Upper lobe of left lung (tissue), 6 donors: Measurements from ENCODE around the gene SFT2D2. TPM values are rescaled to one million over a fixed set of nuclear protein-coding genes. Genes with fewer than 3 reads are reported as not detected.

Experiments used
- ATAC-seq, 2 donors: fragments of 200-7000 bp; cut with Tn5 transposase; one replicate each; pipeline ENCODE4 v1.9.1; 2022; ENCODE audit warnings: mild to moderate bottlenecking in 2 of 2, moderate library complexity in 2 of 2; ENCODE audit not compliant: low FRiP score in 2 of 2
- DNase-seq, 2 donors: peaks; one replicate each; pipeline ENCODE4 v3.0.0-alpha.2; 2019 to 2020
- H3K27ac ChIP-seq, 4 donors: fragments of 200-600 bp; sonication (generic); one replicate each; pipeline ENCODE4 v1.5.1; 2016 to 2019
- H3K27me3 ChIP-seq, 4 donors: fragments of 200-600 bp; sonication (generic); one replicate each; pipeline ENCODE4 v1.5.1; 2017 to 2019
- H3K36me3 ChIP-seq, 4 donors: fragments of 200-600 bp; sonication (generic); one replicate each; pipeline ENCODE4 v1.5.1; 2016 to 2019
- H3K4me1 ChIP-seq, 4 donors: fragments of 200-600 bp; sonication (generic); one replicate each; pipeline ENCODE4 v1.5.1; 2018 to 2019
- H3K4me3 ChIP-seq, 4 donors: fragments of 200-600 bp; sonication (generic); one replicate each; pipeline ENCODE4 v1.5.1; 2017 to 2019; ENCODE audit warnings: mild to moderate bottlenecking in 2 of 4, moderate library complexity in 1 of 4
- H3K9me3 ChIP-seq, 4 donors: fragments of 200-600 bp; sonication (generic); one replicate each; pipeline ENCODE4 v1.5.1; 2018 to 2019
- EP300 ChIP-seq, 4 donors: sonication (generic); formaldehyde crosslinking; IDR thresholded peaks; one replicate each; pipeline ENCODE4 v1.5.1; 2017; ENCODE audit warnings: antibody characterized with exemption in 4 of 4, control low read depth in 2 of 4
- POLR2A ChIP-seq, 4 donors: fragments of 450-650 bp; IDR thresholded peaks; one replicate each; pipeline ENCODE4 v1.5.1; 2016 to 2017; ENCODE audit warnings: antibody characterized with exemption in 4 of 4, mild to moderate bottlenecking in 2 of 4
- POLR2AphosphoS5 ChIP-seq, 2 donors: sonication (generic); formaldehyde crosslinking; IDR thresholded peaks; one replicate each; pipeline ENCODE4 v1.5.1; 2017; ENCODE audit warnings: antibody characterized with exemption in 2 of 2
- WGBS, 2 donors: methylation state at CpG; one replicate each; pipeline ENCODE4 v1.1.5; 2017 to 2018; 5-methylcytosine and 5-hydroxymethylcytosine counted together
- small RNA-seq, 4 donors: library from RNA; depleted of rRNA; stranded (forward); fragments of <200 nt; gene quantifications; one replicate each; pipeline ENCODE3, GENCODE V24; 2016
- total RNA-seq, 6 donors: library from RNA; depleted of rRNA in 4 of 6; stranded (reverse); fragments of >200 nt in 4 of 6; gene quantifications; one replicate each; pipeline versions ENCODE4 v1.1.0 to v1.2.1, GENCODE V29; 2016 to 2021
- TF ChIP-seq, protein P1 (sequence below), 6 experiments: fragments of 450-650 bp in 4 of 6; fragments of 200-600 bp in 2 of 6; sonication (generic) in 2 of 6; IDR thresholded peaks; one replicate each; pipeline ENCODE4 v1.5.1; 2016 to 2019; ENCODE audit warnings: antibody characterized with exemption in 6 of 6
- donor health status: DM: no; HTN: no; CAD: no; lungs with moderate emphysema.
- donor health status: DM: no; HTN: yes; CAD: no; lungs with severe emphysema.

Gene SFT2D2
- total RNA-seq, 6 donors from 2014 or later: 27.7 to 70.6 (median 41.9) TPM

DNA sequence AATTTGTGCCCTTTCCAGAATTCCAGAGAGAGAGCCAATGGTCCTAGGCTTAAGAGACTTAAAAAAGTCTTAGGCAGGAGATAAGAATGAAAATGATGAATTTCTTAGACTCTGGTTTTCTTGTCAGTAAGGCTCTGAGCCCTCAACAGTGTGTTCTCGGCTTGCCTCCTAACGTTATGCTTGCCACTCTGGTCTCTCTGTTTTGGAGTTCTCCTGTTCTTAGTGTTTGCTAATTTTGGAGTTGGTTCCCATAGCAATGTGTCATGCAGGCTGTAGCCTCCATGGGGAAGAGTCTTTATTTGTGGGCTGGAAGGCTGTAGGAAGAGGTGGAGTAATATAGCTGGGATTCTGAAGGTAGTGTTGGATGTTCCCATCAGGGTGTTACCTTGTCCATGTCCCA lies 74.8 kb downstream of the SFT2D2 start:
- DNase-seq (no peak), ATAC-seq (no peak)
- no peaks in the 10 kb centered on the region for H3K9me3 ChIP-seq
- no peak overlapping the region for H3K4me3 ChIP-seq
- H3K4me1 ChIP-seq: no peaks in the 10 kb centered on the region
- H3K36me3 ChIP-seq: peaks cover 0 to 3% (median 0%) of the 10 kb centered on the region in 4 donors
- no peaks in the 10 kb centered on the region for H3K27me3 ChIP-seq
- WGBS, 2 donors: 38 to 96% methylated on average over 2 of the region's 2 CpGs
- no peak overlapping the region for H3K27ac ChIP-seq
- TF ChIP-seq, protein P1, sequence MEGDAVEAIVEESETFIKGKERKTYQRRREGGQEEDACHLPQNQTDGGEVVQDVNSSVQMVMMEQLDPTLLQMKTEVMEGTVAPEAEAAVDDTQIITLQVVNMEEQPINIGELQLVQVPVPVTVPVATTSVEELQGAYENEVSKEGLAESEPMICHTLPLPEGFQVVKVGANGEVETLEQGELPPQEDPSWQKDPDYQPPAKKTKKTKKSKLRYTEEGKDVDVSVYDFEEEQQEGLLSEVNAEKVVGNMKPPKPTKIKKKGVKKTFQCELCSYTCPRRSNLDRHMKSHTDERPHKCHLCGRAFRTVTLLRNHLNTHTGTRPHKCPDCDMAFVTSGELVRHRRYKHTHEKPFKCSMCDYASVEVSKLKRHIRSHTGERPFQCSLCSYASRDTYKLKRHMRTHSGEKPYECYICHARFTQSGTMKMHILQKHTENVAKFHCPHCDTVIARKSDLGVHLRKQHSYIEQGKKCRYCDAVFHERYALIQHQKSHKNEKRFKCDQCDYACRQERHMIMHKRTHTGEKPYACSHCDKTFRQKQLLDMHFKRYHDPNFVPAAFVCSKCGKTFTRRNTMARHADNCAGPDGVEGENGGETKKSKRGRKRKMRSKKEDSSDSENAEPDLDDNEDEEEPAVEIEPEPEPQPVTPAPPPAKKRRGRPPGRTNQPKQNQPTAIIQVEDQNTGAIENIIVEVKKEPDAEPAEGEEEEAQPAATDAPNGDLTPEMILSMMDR (IDR thresholded peaks at IDR 0.05): no peak
- TF ChIP-seq POLR2A (IDR thresholded peaks at IDR 0.05) (no peak), EP300 (IDR thresholded peaks at IDR 0.05) (no peak), POLR2AphosphoS5 (IDR thresholded peaks at IDR 0.05) (no peak)

DNA sequence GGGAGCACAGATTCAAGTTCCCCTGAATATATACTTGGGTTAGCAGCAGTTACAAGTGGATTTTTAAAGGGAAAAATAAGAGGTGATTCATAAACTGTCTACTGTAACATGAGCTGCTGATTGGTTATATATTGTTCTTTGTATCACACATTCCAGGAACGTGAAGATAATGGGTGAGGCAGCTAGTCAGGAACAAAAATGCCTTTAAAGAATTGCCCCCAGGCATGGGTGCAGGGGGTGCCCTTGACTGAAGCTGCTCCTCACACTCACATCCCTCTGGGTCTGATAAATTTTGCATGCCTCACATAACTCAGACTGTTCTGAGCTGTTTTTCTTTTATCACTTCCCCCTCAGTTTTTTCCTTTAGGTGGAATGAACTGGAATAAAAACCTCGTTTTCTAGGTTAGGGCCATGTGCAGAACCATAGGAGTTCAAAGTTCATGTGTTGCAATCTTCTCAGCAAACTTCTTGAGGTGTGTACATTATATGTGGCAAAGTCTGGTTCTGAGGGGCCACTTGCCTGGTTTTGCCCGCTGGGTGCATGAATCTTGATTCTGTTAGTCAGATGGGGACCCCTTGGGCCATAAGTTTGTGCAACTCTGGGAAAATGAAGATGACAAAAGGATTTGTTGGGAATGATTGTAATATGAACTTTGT lies 76.0 kb downstream of the SFT2D2 start:
- WGBS, 2 donors: 70 to 77% methylated on average over 3 of the region's 3 CpGs
- Histone ChIP-seq H3K4me1 (no peaks in the 10 kb centered on the region), H3K36me3 (peaks cover 0 to 3% (median 0%) of the 10 kb centered on the region in 4 donors), H3K27me3 (no peaks in the 10 kb centered on the region), H3K27ac (no peak overlapping the region), H3K9me3 (no peaks in the 10 kb centered on the region), H3K4me3 (no peak overlapping the region)
- ATAC-seq: no peak
- TF ChIP-seq EP300 (IDR thresholded peaks at IDR 0.05) (no peak), POLR2A (IDR thresholded peaks at IDR 0.05) (no peak), POLR2AphosphoS5 (IDR thresholded peaks at IDR 0.05) (no peak)
- TF ChIP-seq, protein P1 (IDR thresholded peaks at IDR 0.05): no peak
- DNase-seq: no peak

Small RNA genes within 50 kb of the gene (small RNA-seq; reads per million reads assigned to genes)
- 0 reads per million in 4 donors for gene AL021397.1
- gene RNU6-1310P: 0 reads per million in 4 donors

Other genes starting within 250 kb of the SFT2D2 start
- gene GPR161, start 89.1 kb upstream of the SFT2D2 start, total RNA-seq: 10 to 100 TPM in 3 of 6 donors, 1 to 10 TPM in 3; 1.0 to 13.6 (median 8.5) TPM
- 10 to 100 TPM in 4 of 6 donors, 1 to 10 TPM in 2; 7.2 to 26.1 (median 18.4) TPM for gene TIPRL, start 47.0 kb upstream of the SFT2D2 start, total RNA-seq
- 1 to 10 TPM in 5 of 6 donors, under 1 TPM in 1; 0.91 to 6.3 (median 2.4) TPM for gene TBX19, start 54.9 kb downstream of the SFT2D2 start, total RNA-seq